Gastroesophageal sphincter (tissue), 4 donors: ENCODE data around the gene SLC35G6. TPM values are rescaled to one million over a fixed set of nuclear protein-coding genes. Genes with fewer than 3 reads are reported as not detected.

Experiments
- ATAC-seq: fragments of 150-250 bp; one replicate; pipeline ENCODE4 v1.9.1; 2016; ENCODE audit warnings: mild to moderate bottlenecking, moderate library complexity
- H3K27ac ChIP-seq, 4 donors: fragments of 200-600 bp; sonication (generic) in 3 of 4; 1 replicate in 3 of 4; 2 replicates in 1 of 4; pipeline ENCODE4 v1.5.1; 2016 to 2019
- H3K27me3 ChIP-seq: fragments of 200-600 bp; sonication (generic); one replicate; pipeline ENCODE4 v1.5.1; 2019
- H3K36me3 ChIP-seq, 2 donors: fragments of 200-600 bp; sonication (generic); one replicate each; pipeline ENCODE4 v1.5.1; 2019; ENCODE audit warnings: control low read depth in 1 of 2
- H3K4me1 ChIP-seq, 3 donors: fragments of 200-600 bp; sonication (generic); 1 replicate in 2 of 3; 2 replicates in 1 of 3; pipeline ENCODE4 v1.5.1; 2016 to 2019; ENCODE audit warnings: control low read depth in 2 of 3
- H3K4me3 ChIP-seq, 2 donors: fragments of 200-600 bp; sonication (generic); one replicate each; pipeline ENCODE4 v1.5.1; 2019; ENCODE audit warnings: mild to moderate bottlenecking in 1 of 2, moderate library complexity in 1 of 2
- H3K9me3 ChIP-seq, 3 donors: fragments of 200-600 bp; sonication (generic); one replicate each; pipeline ENCODE4 v1.5.1; 2017 to 2019; ENCODE audit warnings: control low read depth in 2 of 3
- CTCF ChIP-seq, 4 experiments: fragments of 200-600 bp in 2 of 4; fragments of 450-650 bp in 2 of 4; sonication (generic) in 1 of 4; IDR thresholded peaks; one replicate each; pipeline ENCODE4 v1.5.1; 2017 to 2019; ENCODE audit warnings: antibody characterized with exemption in 4 of 4, mild to moderate bottlenecking in 2 of 4, moderate library complexity in 2 of 4
- EP300 ChIP-seq: sonication (generic); formaldehyde crosslinking; IDR thresholded peaks from one replicate; pipeline ENCODE4 v1.6.1; 2017; ENCODE audit warnings: antibody characterized with exemption, mild to moderate bottlenecking
- POLR2A ChIP-seq, 2 donors: fragments of 450-650 bp; IDR thresholded peaks; one replicate each; pipeline ENCODE4 v1.6.1; 2017; ENCODE audit warnings: antibody characterized with exemption in 2 of 2, mild to moderate bottlenecking in 2 of 2, moderate library complexity in 1 of 2
- POLR2AphosphoS5 ChIP-seq: sonication (generic); formaldehyde crosslinking; IDR thresholded peaks from one replicate; pipeline ENCODE4 v1.6.1; 2017; ENCODE audit warnings: antibody characterized with exemption
- whole genome bisulfite sequencing, 2 donors: methylation state at CpG; one replicate each; pipeline ENCODE4 v1.1.5; 2018; ENCODE audit warnings: low coverage in 1 of 2; 5-methylcytosine and 5-hydroxymethylcytosine counted together
- total RNA-seq, 4 donors: library from RNA; depleted of rRNA; stranded (reverse); fragments of >200 nt; gene quantifications; one replicate each; pipeline ENCODE4 v1.1.0, GENCODE V29; 2016

The SLC35G6 gene
- total RNA-seq, 4 donors from 2014 or later, result not detected

GRCh38 chr17:7502987-7503386, 21.7 kb downstream of the SLC35G6 start:
- Histone ChIP-seq H3K9me3 (no peaks in the 10 kb centered on the region), H3K27me3 (no peaks in the 10 kb centered on the region), H3K27ac (no peak overlapping the region), H3K4me3 (no peak overlapping the region), H3K36me3 (peaks cover 0 to 100% of the 10 kb centered on the region in 2 donors), H3K4me1 (no peaks in the 10 kb centered on the region)
- WGBS, 2 donors, result 89 to 100% methylated on average over 1 to 7 of the region's 14 CpGs
- no peak for ATAC-seq
- no peak for TF ChIP-seq POLR2A (IDR thresholded peaks at IDR 0.05)
- no peak for TF ChIP-seq POLR2AphosphoS5
- peak in 1 of 4 experiments; percentile 21 for TF ChIP-seq CTCF (IDR thresholded peaks at IDR 0.05)

- H3K4me1 ChIP-seq, result no peaks in the 10 kb centered on the region
- H3K36me3 ChIP-seq, result peaks cover 0 to 100% of the 10 kb centered on the region in 2 donors
- no peak overlapping the region for H3K4me3 ChIP-seq
- no peaks in the 10 kb centered on the region for H3K27me3 ChIP-seq
- no peak overlapping the region for H3K27ac ChIP-seq
- no peak for TF ChIP-seq CTCF (IDR thresholded peaks at IDR 0.05)
- no peak for TF ChIP-seq POLR2AphosphoS5
- no peak for TF ChIP-seq POLR2A (IDR thresholded peaks at IDR 0.05)
- TF ChIP-seq EP300, result no peak
- no peaks in the 10 kb centered on the region for H3K9me3 ChIP-seq
- WGBS, 2 donors, result 99% methylated on average over 8 of the region's 8 CpGs; no CpG with 5 or more reads in 1 of the 2 donors
- ATAC-seq, result no peak
Measured at GRCh38 chr17:7503521-7503920, 22.3 kb downstream of the SLC35G6 start.

GRCh38 chr17:7508145-7508544, 26.9 kb downstream of the SLC35G6 start:
- H3K27me3 ChIP-seq, result no peaks in the 10 kb centered on the region
- no peak for ATAC-seq
- H3K27ac ChIP-seq, result no peak overlapping the region
- H3K4me1 ChIP-seq, result no peaks in the 10 kb centered on the region
- no peak for TF ChIP-seq POLR2A (IDR thresholded peaks at IDR 0.05)
- no peak for TF ChIP-seq POLR2AphosphoS5
- TF ChIP-seq EP300, result no peak
- TF ChIP-seq CTCF (IDR thresholded peaks at IDR 0.05), result no peak
- peaks cover 0 to 100% of the 10 kb centered on the region in 2 donors for H3K36me3 ChIP-seq
- no peak overlapping the region for H3K4me3 ChIP-seq
- H3K9me3 ChIP-seq, result no peaks in the 10 kb centered on the region
- WGBS, 2 donors, result 72 to 92% methylated on average over 5 to 8 of the region's 11 CpGs

GRCh38 chr17:7508846-7509245, 27.6 kb downstream of the SLC35G6 start:
- Histone ChIP-seq H3K27me3 (no peaks in the 10 kb centered on the region), H3K27ac (no peak overlapping the region), H3K9me3 (no peaks in the 10 kb centered on the region), H3K4me3 (no peak overlapping the region), H3K36me3 (peaks cover 0 to 100% of the 10 kb centered on the region in 2 donors), H3K4me1 (no peaks in the 10 kb centered on the region)
- TF ChIP-seq CTCF (IDR thresholded peaks at IDR 0.05), result no peak
- TF ChIP-seq POLR2AphosphoS5, result no peak
- TF ChIP-seq EP300, result no peak
- no peak for TF ChIP-seq POLR2A (IDR thresholded peaks at IDR 0.05)
- 75 to 90% methylated on average over 4 to 5 of the region's 9 CpGs for WGBS, 2 donors
- no peak for ATAC-seq

GRCh38 chr17:7509937-7510336, 28.7 kb downstream of the SLC35G6 start:
- Histone ChIP-seq H3K36me3 (peaks cover 0 to 98% of the 10 kb centered on the region in 2 donors), H3K9me3 (no peaks in the 10 kb centered on the region), H3K27me3 (no peaks in the 10 kb centered on the region), H3K4me3 (no peak overlapping the region), H3K4me1 (peaks cover 0 to 2% (median 0%) of the 10 kb centered on the region in 3 donors), H3K27ac (no peak overlapping the region)
- TF ChIP-seq POLR2AphosphoS5 (no peak), CTCF (IDR thresholded peaks at IDR 0.05) (no peak)
- WGBS, 2 donors, result 80 to 83% methylated on average over 1 to 4 of the region's 5 CpGs
- no peak for ATAC-seq
